Measurements from ENCODE around the gene PEX11G.

PEX11G gene

GRCh38 chr19:7519361-7520130, 30.7 kb upstream of the PEX11G start:
- no peaks in the 10 kb centered on the region for H3K36me3 ChIP-seq (replicated peaks; ENCODE audit: insufficient read depth, low read length)
- H3K9me2 ChIP-seq (replicated peaks; ENCODE audit: insufficient read depth, low read length) = no peaks in the 10 kb centered on the region
- no peaks in the 10 kb centered on the region for H3F3A ChIP-seq (ENCODE audit: insufficient read depth, low read length)
- no peak overlapping the region for H3K27ac ChIP-seq (ENCODE audit: low read length)
- no peak for DNase-seq
- H3K9me3 ChIP-seq (replicated peaks; ENCODE audit: insufficient read depth, low read length) = no peaks in the 10 kb centered on the region
- H3K9ac ChIP-seq (ENCODE audit: low read length) = no peak overlapping the region
- peaks cover 24% of the 10 kb centered on the region for H3K27me3 ChIP-seq (replicated peaks; ENCODE audit: insufficient read depth, low read length)
- H3K4me2 ChIP-seq (ENCODE audit: low read depth, low read length) = no peak overlapping the region
- TF ChIP-seq EZH2phosphoT487 (IDR thresholded peaks at IDR 0.05; ENCODE audit: low read length) (no peak), EZH2 (optimal IDR thresholded peaks at IDR 0.05; ENCODE audit: low read depth, low read length) (no peak)
- TF ChIP-seq, protein P1, sequence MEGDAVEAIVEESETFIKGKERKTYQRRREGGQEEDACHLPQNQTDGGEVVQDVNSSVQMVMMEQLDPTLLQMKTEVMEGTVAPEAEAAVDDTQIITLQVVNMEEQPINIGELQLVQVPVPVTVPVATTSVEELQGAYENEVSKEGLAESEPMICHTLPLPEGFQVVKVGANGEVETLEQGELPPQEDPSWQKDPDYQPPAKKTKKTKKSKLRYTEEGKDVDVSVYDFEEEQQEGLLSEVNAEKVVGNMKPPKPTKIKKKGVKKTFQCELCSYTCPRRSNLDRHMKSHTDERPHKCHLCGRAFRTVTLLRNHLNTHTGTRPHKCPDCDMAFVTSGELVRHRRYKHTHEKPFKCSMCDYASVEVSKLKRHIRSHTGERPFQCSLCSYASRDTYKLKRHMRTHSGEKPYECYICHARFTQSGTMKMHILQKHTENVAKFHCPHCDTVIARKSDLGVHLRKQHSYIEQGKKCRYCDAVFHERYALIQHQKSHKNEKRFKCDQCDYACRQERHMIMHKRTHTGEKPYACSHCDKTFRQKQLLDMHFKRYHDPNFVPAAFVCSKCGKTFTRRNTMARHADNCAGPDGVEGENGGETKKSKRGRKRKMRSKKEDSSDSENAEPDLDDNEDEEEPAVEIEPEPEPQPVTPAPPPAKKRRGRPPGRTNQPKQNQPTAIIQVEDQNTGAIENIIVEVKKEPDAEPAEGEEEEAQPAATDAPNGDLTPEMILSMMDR (IDR thresholded peaks at IDR 0.05; ENCODE audit: low read length) = no peak
- H3K4me1 ChIP-seq (ENCODE audit: low read length) = peaks cover 9% of the 10 kb centered on the region; the same call in 1 of the 2 replicates
- H3K79me2 ChIP-seq (ENCODE audit: low read length) = peaks cover 8% of the 10 kb centered on the region
- H2AFZ ChIP-seq (ENCODE audit: low read length) = no peak overlapping the region
- H4K20me1 ChIP-seq (ENCODE audit: insufficient read depth, low read length) = no peaks in the 10 kb centered on the region
- no peak overlapping the region for H3K4me3 ChIP-seq (ENCODE audit: low read length)

DNA sequence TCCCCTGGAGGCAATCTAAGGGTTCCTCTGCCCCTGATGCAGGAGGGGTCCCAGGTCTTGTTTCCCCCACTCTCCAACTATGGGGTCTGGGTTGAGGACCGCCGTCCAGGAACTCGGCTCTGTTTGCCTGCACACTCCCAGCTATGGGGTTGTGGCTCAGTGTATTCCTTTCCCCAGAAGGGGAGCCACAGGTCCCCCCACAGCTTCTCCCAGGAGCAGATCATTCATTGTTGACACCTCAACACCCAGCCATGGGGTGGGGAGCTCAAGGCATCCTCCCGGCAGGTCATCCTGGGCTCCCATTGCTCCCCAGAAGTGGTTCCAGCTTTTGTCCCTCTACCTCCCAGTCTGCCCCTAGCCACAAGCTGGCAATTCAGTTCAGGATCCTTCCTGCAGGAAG, 28.0 kb upstream of the PEX11G start:
- H3K9me3 ChIP-seq (replicated peaks; ENCODE audit: insufficient read depth, low read length) = no peaks in the 10 kb centered on the region
- no peaks in the 10 kb centered on the region for H3K79me2 ChIP-seq (ENCODE audit: low read length)
- no peaks in the 10 kb centered on the region for H3K36me3 ChIP-seq (replicated peaks; ENCODE audit: insufficient read depth, low read length)
- H2AFZ ChIP-seq (ENCODE audit: low read length) = no peak overlapping the region
- no peaks in the 10 kb centered on the region for H3F3A ChIP-seq (ENCODE audit: insufficient read depth, low read length)
- no peak overlapping the region for H3K27ac ChIP-seq (ENCODE audit: low read length)
- no peak for DNase-seq
- H3K4me3 ChIP-seq (ENCODE audit: low read length) = peak overlapping the region; percentile 55; the same call in 1 of the 2 replicates
- H3K27me3 ChIP-seq (replicated peaks; ENCODE audit: insufficient read depth, low read length) = peaks cover 48% of the 10 kb centered on the region
- no peaks in the 10 kb centered on the region for H3K9me2 ChIP-seq (replicated peaks; ENCODE audit: insufficient read depth, low read length)
- no peaks in the 10 kb centered on the region for H4K20me1 ChIP-seq (ENCODE audit: insufficient read depth, low read length)
- peak overlapping the region; percentile 46; the same call in 1 of the 2 replicates for H3K9ac ChIP-seq (ENCODE audit: low read length)
- H3K4me1 ChIP-seq (ENCODE audit: low read length) = peaks cover 3% of the 10 kb centered on the region; the same call in 1 of the 2 replicates
- peak overlapping the region; percentile 53; the same call in 1 of the 2 replicates for H3K4me2 ChIP-seq (ENCODE audit: low read depth, low read length)
- TF ChIP-seq EZH2 (optimal IDR thresholded peaks at IDR 0.05; ENCODE audit: low read depth, low read length) (no peak), EZH2phosphoT487 (IDR thresholded peaks at IDR 0.05; ENCODE audit: low read length) (no peak)
- TF ChIP-seq, protein P1 (IDR thresholded peaks at IDR 0.05; ENCODE audit: low read length) = no peak

DNA sequence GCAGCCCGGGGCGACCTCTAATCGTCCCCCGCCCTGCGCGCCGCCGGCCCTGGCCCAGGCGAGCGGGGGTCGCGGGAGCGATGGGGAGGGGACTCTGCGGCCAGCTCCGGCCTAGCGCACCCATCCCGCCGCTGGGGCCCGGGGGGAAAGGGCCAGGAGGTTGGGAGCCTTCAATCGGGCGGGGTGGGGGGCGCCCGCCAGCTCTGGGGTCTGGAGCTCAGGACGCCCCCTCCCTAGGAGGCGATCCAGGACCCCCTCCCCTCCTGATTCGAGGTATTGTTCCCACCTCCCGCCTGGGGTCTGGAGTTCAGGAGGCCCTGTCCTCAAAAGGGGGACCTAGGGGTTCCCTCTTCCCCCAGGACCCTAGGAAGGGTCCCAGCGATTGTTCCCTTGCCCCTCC, 27.5 kb upstream of the PEX11G start:
- Histone ChIP-seq H3K9ac (ENCODE audit: low read length) (peak overlapping the region; percentile 46; the same call in 1 of the 2 replicates), H3K4me3 (ENCODE audit: low read length) (peak overlapping the region; percentile 55), H3F3A (ENCODE audit: insufficient read depth, low read length) (no peaks in the 10 kb centered on the region), H3K9me2 (replicated peaks; ENCODE audit: insufficient read depth, low read length) (no peaks in the 10 kb centered on the region), H3K4me2 (ENCODE audit: low read depth, low read length) (peak overlapping the region; percentile 53), H4K20me1 (ENCODE audit: insufficient read depth, low read length) (no peaks in the 10 kb centered on the region), H3K9me3 (replicated peaks; ENCODE audit: insufficient read depth, low read length) (no peaks in the 10 kb centered on the region), H3K4me1 (ENCODE audit: low read length) (peaks cover 3% of the 10 kb centered on the region; the same call in 1 of the 2 replicates), H3K27me3 (replicated peaks; ENCODE audit: insufficient read depth, low read length) (peaks cover 54% of the 10 kb centered on the region), H3K36me3 (replicated peaks; ENCODE audit: insufficient read depth, low read length) (no peaks in the 10 kb centered on the region), H3K79me2 (ENCODE audit: low read length) (no peaks in the 10 kb centered on the region), H3K27ac (ENCODE audit: low read length) (no peak overlapping the region), H2AFZ (ENCODE audit: low read length) (peak overlapping the region; percentile 17; the same call in 1 of the 2 replicates)
- TF ChIP-seq EZH2phosphoT487 (IDR thresholded peaks at IDR 0.05; ENCODE audit: low read length) = no peak
- TF ChIP-seq, protein P1 (IDR thresholded peaks at IDR 0.05; ENCODE audit: low read length) = no peak
- TF ChIP-seq EZH2 (optimal IDR thresholded peaks at IDR 0.05; ENCODE audit: low read depth, low read length) = no peak
- DNase-seq = no peak

Measured in MM.1S (cell line).